Panc1 (cell line): Measurements from ENCODE around the gene RBM7. TPM values are rescaled to one million over a fixed set of nuclear protein-coding genes. Genes with fewer than 3 reads are reported as not detected.

Experiments used
- ATAC-seq: fragments of 200-7000 bp; cut with Tn5 transposase; 2 replicates; pipeline ENCODE4 v1.9.1; 2020; ENCODE audit warnings: mild to moderate bottlenecking, moderate library complexity
- BruUV-seq: library from RNA; stranded (reverse); fragments of 400-500 nt; replicated peaks from 2 replicates; lab custom pipeline; 2021; lab: Mats Ljungman, UMichigan
- CTCF ChIA-PET: fragments of 300-600 bp; sonication (Branson Sonifier 250); formaldehyde crosslinking; loops from one replicate; lab custom pipeline; 2022; ENCODE audit warnings: antibody characterized with exemption; lab: Charles Lee
- POLR2A ChIA-PET: fragments of 300-600 bp; sonication (Branson Sonifier 250); formaldehyde crosslinking; loops from one replicate; lab custom pipeline; 2022; ENCODE audit warnings: antibody characterized with exemption; lab: Charles Lee
- DNase-seq: peaks from one replicate; pipeline ENCODE4 v3.0.0-alpha.2; 2010; ENCODE audit warnings: low read depth, low spot score
- H3K27ac ChIP-seq: 2 replicates; pipeline ENCODE4 v1.5.1; 2011; ENCODE audit warnings: mild to moderate bottlenecking, low read length, inconsistent platforms
- H3K27me3 ChIP-seq: fragments of 200-500 bp; sonication (Bioruptor generic); 2 replicates; pipeline ENCODE4 v1.6.0; 2014; ENCODE audit warnings: low read length, inconsistent platforms; ENCODE audit not compliant: control insufficient read depth, insufficient read depth
- H3K36me3 ChIP-seq: fragments of 200-500 bp; sonication (Bioruptor generic); 2 replicates; pipeline ENCODE4 v1.5.1; 2014; ENCODE audit warnings: inconsistent platforms, mild to moderate bottlenecking, low read length, moderate library complexity; ENCODE audit not compliant: control insufficient read depth, insufficient read depth
- H3K4me1 ChIP-seq: 2 replicates; pipeline ENCODE4 v1.5.1; 2011; ENCODE audit warnings: inconsistent platforms, mild to moderate bottlenecking, low read length, moderate library complexity; ENCODE audit not compliant: control insufficient read depth, insufficient read depth
- H3K4me3 ChIP-seq, 2 experiments: 2 replicates each; pipeline ENCODE4 v1.5.1; 2011 to 2012; ENCODE audit warnings: low read depth in 2 of 2, low read length in 2 of 2, mild to moderate bottlenecking in 2 of 2, inconsistent platforms in 1 of 2, moderate library complexity in 1 of 2
- H3K9me3 ChIP-seq: fragments of 200-500 bp; sonication (Bioruptor generic); 2 replicates; pipeline ENCODE4 v1.5.1; 2014; ENCODE audit warnings: low read depth, mild to moderate bottlenecking, inconsistent platforms, low read length, moderate library complexity; ENCODE audit not compliant: control insufficient read depth, insufficient read depth
- POLR2AphosphoS5 ChIP-seq: IDR thresholded peaks from 2 replicates; pipeline ENCODE4 v1.6.1; 2012; ENCODE audit warnings: mild to moderate bottlenecking, low read depth, low read length, moderate library complexity
- REST ChIP-seq, 2 experiments: IDR thresholded peaks; 2 replicates each; pipeline ENCODE4 v1.6.1; 2011 to 2012; ENCODE audit warnings: low read depth in 2 of 2, control low read depth in 1 of 2, low read length in 1 of 2, mild to moderate bottlenecking in 1 of 2, moderate library complexity in 1 of 2; ENCODE audit not compliant: insufficient read depth in 1 of 2
- SIN3A ChIP-seq: IDR thresholded peaks from 2 replicates; pipeline ENCODE4 v1.6.1; 2012; ENCODE audit warnings: low read depth, mild to moderate bottlenecking, low read length, moderate library complexity, borderline replicate concordance; ENCODE audit not compliant: insufficient read depth
- TCF7L2 ChIP-seq: IDR thresholded peaks from 2 replicates; pipeline ENCODE4 v1.6.1; 2011; ENCODE audit warnings: mild to moderate bottlenecking, low read depth, low read length, inconsistent platforms
- in situ Hi-C: cut with HindIII; loops from 2 replicates; pipeline ENCODE4 v1.10.0; 2016; ENCODE audit warnings: low sequenced_read_pairs, low pct_unique_long_range_greater_than_20kb
- intact Hi-C: fragments of 100-400 bp; cut with micrococcal nuclease; formaldehyde crosslinking; loops from one replicate; pipeline ENCODE4 v1.10.0; 2022; ENCODE audit not compliant: unreplicated experiment
- total RNA-seq: library from RNA; stranded (reverse); gene quantifications from one replicate; pipeline ENCODE4 v1.2.1, GENCODE V29; 2021; ENCODE audit not compliant: unreplicated experiment
- TF ChIP-seq, protein P1 (sequence below): fragments of 450-650 bp; IDR thresholded peaks from 2 replicates; pipeline ENCODE4 v1.5.1; 2017; ENCODE audit warnings: mild to moderate bottlenecking

The RBM7 gene
- total RNA-seq, 1 experiment from 2014 or later, result 35.2 TPM

GRCh38 chr11:114395736-114396135, 4.7 kb upstream of the RBM7 start:
- ATAC-seq (no peak), DNase-seq (no peak)
- no peak overlapping the region for H3K4me3 ChIP-seq
- no peak overlapping the region for H3K27ac ChIP-seq
- H3K36me3 ChIP-seq, result peaks cover under 1% of the 10 kb centered on the region; the same call in 1 of the 2 replicates
- H3K4me1 ChIP-seq, result peaks cover 17% of the 10 kb centered on the region; the same call in 1 of the 2 replicates
- H3K9me3 ChIP-seq, result no peaks in the 10 kb centered on the region
- in situ Hi-C loops (no loop called here), intact Hi-C loops (no loop called here)
- ChIA-PET CTCF (interaction anchor here (0.6 kb wide), 1 partner anchor 343 kb away, joined by 3 read pairs; no protein-coding TSS in a partner anchor), POLR2A (no interaction called here)
- no TSS peak for BruUV-seq
- no peak for TF ChIP-seq POLR2AphosphoS5
- TF ChIP-seq, protein P1, sequence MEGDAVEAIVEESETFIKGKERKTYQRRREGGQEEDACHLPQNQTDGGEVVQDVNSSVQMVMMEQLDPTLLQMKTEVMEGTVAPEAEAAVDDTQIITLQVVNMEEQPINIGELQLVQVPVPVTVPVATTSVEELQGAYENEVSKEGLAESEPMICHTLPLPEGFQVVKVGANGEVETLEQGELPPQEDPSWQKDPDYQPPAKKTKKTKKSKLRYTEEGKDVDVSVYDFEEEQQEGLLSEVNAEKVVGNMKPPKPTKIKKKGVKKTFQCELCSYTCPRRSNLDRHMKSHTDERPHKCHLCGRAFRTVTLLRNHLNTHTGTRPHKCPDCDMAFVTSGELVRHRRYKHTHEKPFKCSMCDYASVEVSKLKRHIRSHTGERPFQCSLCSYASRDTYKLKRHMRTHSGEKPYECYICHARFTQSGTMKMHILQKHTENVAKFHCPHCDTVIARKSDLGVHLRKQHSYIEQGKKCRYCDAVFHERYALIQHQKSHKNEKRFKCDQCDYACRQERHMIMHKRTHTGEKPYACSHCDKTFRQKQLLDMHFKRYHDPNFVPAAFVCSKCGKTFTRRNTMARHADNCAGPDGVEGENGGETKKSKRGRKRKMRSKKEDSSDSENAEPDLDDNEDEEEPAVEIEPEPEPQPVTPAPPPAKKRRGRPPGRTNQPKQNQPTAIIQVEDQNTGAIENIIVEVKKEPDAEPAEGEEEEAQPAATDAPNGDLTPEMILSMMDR, result peak; percentile 69
- no peak for TF ChIP-seq TCF7L2
- TF ChIP-seq SIN3A, result no peak
- H3K27me3 ChIP-seq, result peaks cover 3% of the 10 kb centered on the region; the same call in 1 of the 2 replicates

GRCh38 chr11:114396916-114397315, 3.5 kb upstream of the RBM7 start:
- in situ Hi-C loops, result no loop called here
- ATAC-seq (no peak), DNase-seq (no peak)
- Histone ChIP-seq H3K9me3 (no peaks in the 10 kb centered on the region), H3K4me1 (peaks cover 17% of the 10 kb centered on the region; the same call in 1 of the 2 replicates), H3K27me3 (peaks cover 3% of the 10 kb centered on the region; the same call in 1 of the 2 replicates), H3K36me3 (peaks cover 2% of the 10 kb centered on the region; the same call in 1 of the 2 replicates), H3K4me3 (no peak overlapping the region), H3K27ac (no peak overlapping the region)
- ChIA-PET CTCF (no interaction called here), POLR2A (interaction anchor here (0.6 kb wide), 1 partner anchor 771 kb away, joined by 4 read pairs; no protein-coding TSS in a partner anchor)
- intact Hi-C loops, result no loop called here
- no TSS peak for BruUV-seq
- TF ChIP-seq POLR2AphosphoS5 (no peak), TCF7L2 (no peak), REST (IDR thresholded peaks at IDR 0.05; ENCODE audit: insufficient read depth in 1 of 2, low read depth in 2 of 2, low read length in 1 of 2) (no peak), SIN3A (no peak)
- TF ChIP-seq, protein P1, result no peak
